Pancreas (tissue), 10 donors: ENCODE measurements around the gene CCDC27. TPM values are rescaled to one million over a fixed set of nuclear protein-coding genes. Genes with fewer than 3 reads are reported as not detected.
A peak's percentile ranks its signal among the peaks of the same experiment; 100 is the strongest.

Experiments
- ATAC-seq, 4 donors: fragments of 200-7000 bp; cut with Tn5 transposase; one replicate each; pipeline versions ENCODE4 v1.8.0 to v1.9.1; 2020; ENCODE audit warnings: mild to moderate bottlenecking in 4 of 4, moderate library complexity in 4 of 4
- DNase-seq, 6 donors: peaks; one replicate each; pipeline ENCODE4 v3.0.0-alpha.2; 2020
- FAIRE-seq: peaks from 2 replicates; lab custom pipeline; 2012; peaks lifted over from hg19 to GRCh38; lab: Jason Lieb, UNC
- H3K27ac ChIP-seq, 4 donors: fragments of 200-600 bp; sonication (generic); 1 replicate in 3 of 4; 2 replicates in 1 of 4; pipeline versions ENCODE4 v1.5.0 to v1.8.0; 2020
- H3K27me3 ChIP-seq, 4 donors: fragments of 200-600 bp; one replicate each; pipeline ENCODE4 v1.8.0; 2021
- H3K36me3 ChIP-seq, 3 donors: fragments of 200-600 bp; sonication (generic) in 1 of 3; one replicate each; pipeline versions ENCODE4 v1.5.0 to v1.8.0; 2020 to 2021
- H3K4me1 ChIP-seq, 3 donors: fragments of 200-600 bp; one replicate each; pipeline ENCODE4 v1.8.0; 2021
- H3K4me3 ChIP-seq, 4 donors: fragments of 200-600 bp; sonication (generic) in 2 of 4; one replicate each; pipeline versions ENCODE4 v1.5.0 to v1.8.0; 2020 to 2021
- H3K9me3 ChIP-seq, 4 donors: fragments of 200-600 bp; one replicate each; pipeline ENCODE4 v1.8.0; 2021
- WGBS, 2 donors: extraction: QIAGEN DNeasy Blood & Tissue Kit; methylation state at CpG; one replicate each; pipeline ENCODE4 v1.1.7; 2013; 5-methylcytosine and 5-hydroxymethylcytosine counted together
- intact Hi-C, 3 donors: fragments of 100-400 bp; cut with DNase I; formaldehyde crosslinking; loops; one replicate each; pipeline versions ENCODE4 v1.11.1 to v1.14.2; 2022
- polyA plus RNA-seq, 2 donors: library from polyadenylated mRNA; stranded (reverse); fragments of 200-250 nt; gene quantifications; one replicate each; pipeline ENCODE4 v1.2.3, GENCODE V29; 2013
- total RNA-seq, 6 donors: library from RNA; stranded (reverse); fragmentation: NEBNext Ultra II Directional in 4 of 6; extraction: Animal tissue kit (Norgen Biotek cat#: 25700) in 4 of 6; gene quantifications; one replicate each; pipeline versions ENCODE4 v1.2.1 to v1.2.4, GENCODE V29; 2021 to 2023
- TF ChIP-seq, protein P1 (sequence below), 4 donors: fragments of 200-600 bp; sonication (generic) in 3 of 4; IDR thresholded peaks; one replicate each; pipeline versions ENCODE4 v1.5.0 to v1.8.0; 2021; ENCODE audit warnings: antibody characterized with exemption in 4 of 4
- donor health status: healthy with polysubstance abuse.
- donor health status: DM: no; HTN: no; CAD: no; lungs with moderate emphysema.
- donor health status: DM: no; HTN: no; CAD: no.
- donor health status: control.
- donor health status: control.
- donor health status: Bipolar disorder and iron deficiency.
- donor health status: DM: yes; HTN: yes; CAD: no.
- donor health status: DM: no; HTN: no; CAD: no.
- donor health status: DM: no; HTN: no; CAD: no.
- donor health status: DM: yes; HTN: yes; CAD: no.

CCDC27 gene
- total and polyA plus RNA-seq, 8 donors, result 0.04 TPM; not detected in 7

DNA sequence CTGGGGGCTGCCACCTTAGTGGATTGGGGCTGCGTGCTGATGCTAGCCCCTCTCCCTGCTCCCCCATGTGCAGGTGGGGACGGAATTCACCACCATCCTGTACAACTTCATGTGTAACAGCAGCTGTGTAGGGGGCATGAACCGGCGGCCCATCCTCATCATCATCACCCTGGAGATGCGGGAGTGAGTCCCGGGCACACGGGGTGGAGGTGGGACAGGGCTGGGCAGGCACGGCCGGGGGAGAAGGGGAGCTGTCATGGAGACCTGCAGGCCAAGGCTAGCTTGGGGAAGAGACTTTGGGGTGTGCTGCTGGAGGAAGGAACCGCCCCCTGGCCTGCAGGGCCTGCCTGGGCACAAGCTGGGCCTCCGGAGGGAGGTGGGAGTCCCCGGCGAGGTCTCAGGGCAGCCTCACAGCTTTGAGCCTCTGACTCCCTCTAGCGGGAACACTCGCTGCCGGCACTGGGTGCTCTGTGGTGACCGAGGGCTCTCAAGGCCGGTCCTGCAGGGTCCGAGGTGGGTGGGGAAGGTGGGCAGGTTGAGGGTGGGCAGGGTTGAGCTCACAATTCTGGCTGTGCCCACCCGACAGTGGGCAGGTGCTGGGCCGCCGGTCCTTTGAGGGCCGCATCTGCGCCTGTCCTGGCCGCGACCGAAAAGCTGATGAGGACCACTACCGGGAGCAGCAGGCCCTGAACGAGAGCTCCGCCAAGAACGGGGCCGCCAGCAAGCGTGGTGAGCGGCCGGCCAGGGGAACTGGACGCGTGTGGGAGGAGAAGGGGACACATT lies 25.0 kb upstream of the CCDC27 start:
- no peak overlapping the region for H3K4me3 ChIP-seq
- TF ChIP-seq, protein P1, sequence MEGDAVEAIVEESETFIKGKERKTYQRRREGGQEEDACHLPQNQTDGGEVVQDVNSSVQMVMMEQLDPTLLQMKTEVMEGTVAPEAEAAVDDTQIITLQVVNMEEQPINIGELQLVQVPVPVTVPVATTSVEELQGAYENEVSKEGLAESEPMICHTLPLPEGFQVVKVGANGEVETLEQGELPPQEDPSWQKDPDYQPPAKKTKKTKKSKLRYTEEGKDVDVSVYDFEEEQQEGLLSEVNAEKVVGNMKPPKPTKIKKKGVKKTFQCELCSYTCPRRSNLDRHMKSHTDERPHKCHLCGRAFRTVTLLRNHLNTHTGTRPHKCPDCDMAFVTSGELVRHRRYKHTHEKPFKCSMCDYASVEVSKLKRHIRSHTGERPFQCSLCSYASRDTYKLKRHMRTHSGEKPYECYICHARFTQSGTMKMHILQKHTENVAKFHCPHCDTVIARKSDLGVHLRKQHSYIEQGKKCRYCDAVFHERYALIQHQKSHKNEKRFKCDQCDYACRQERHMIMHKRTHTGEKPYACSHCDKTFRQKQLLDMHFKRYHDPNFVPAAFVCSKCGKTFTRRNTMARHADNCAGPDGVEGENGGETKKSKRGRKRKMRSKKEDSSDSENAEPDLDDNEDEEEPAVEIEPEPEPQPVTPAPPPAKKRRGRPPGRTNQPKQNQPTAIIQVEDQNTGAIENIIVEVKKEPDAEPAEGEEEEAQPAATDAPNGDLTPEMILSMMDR (IDR thresholded peaks at IDR 0.05), result no peak
- peak in 1 of 6 donors; percentile 65 for DNase-seq
- H3K9me3 ChIP-seq, result no peaks in the 10 kb centered on the region
- no peaks in the 10 kb centered on the region for H3K4me1 ChIP-seq
- no peak for FAIRE-seq
- H3K36me3 ChIP-seq, result no peaks in the 10 kb centered on the region
- H3K27ac ChIP-seq, result no peak overlapping the region
- H3K27me3 ChIP-seq, result no peaks in the 10 kb centered on the region
- ATAC-seq, result peak in 2 of 4 donors; percentile 24 to 60
- 41 to 51% methylated on average over 32 to 37 of the region's 37 CpGs for WGBS, 2 donors
- intact Hi-C loops, result no loop called here

- no peak for ATAC-seq
- no peaks in the 10 kb centered on the region for H3K9me3 ChIP-seq
- TF ChIP-seq, protein P1 (IDR thresholded peaks at IDR 0.05), result no peak
- WGBS, 2 donors, result 66 to 80% methylated on average over 31 of the region's 31 CpGs
- H3K36me3 ChIP-seq, result no peaks in the 10 kb centered on the region
- no peak for FAIRE-seq
- peak in 1 of 6 donors; percentile 67 for DNase-seq
- H3K4me1 ChIP-seq, result no peaks in the 10 kb centered on the region
- H3K27me3 ChIP-seq, result no peaks in the 10 kb centered on the region
- H3K4me3 ChIP-seq, result no peak overlapping the region
- no peak overlapping the region for H3K27ac ChIP-seq
- intact Hi-C loops, result no loop called here
These were observed 24.1 kb upstream of the CCDC27 start for GRCh38 chr1:3727825-3728776.

- Histone ChIP-seq H3K4me1 (no peaks in the 10 kb centered on the region), H3K4me3 (no peak overlapping the region), H3K27ac (no peak overlapping the region), H3K27me3 (no peaks in the 10 kb centered on the region), H3K36me3 (no peaks in the 10 kb centered on the region), H3K9me3 (no peaks in the 10 kb centered on the region)
- TF ChIP-seq, protein P1 (IDR thresholded peaks at IDR 0.05), result no peak
- no peak for ATAC-seq
- no peak for FAIRE-seq
- WGBS, 2 donors, result 66 to 77% methylated on average over 31 to 32 of the region's 32 CpGs
- intact Hi-C loops, result no loop called here
- DNase-seq, result peak in 1 of 6 donors; percentile 67
These were observed 22.4 kb upstream of the CCDC27 start for GRCh38 chr1:3729594-3730542.

GRCh38 chr1:3730543-3731247 lies 21.6 kb upstream of the CCDC27 start:
- Histone ChIP-seq H3K4me3 (no peak overlapping the region), H3K4me1 (no peaks in the 10 kb centered on the region), H3K27me3 (no peaks in the 10 kb centered on the region), H3K36me3 (no peaks in the 10 kb centered on the region), H3K27ac (no peak overlapping the region), H3K9me3 (no peaks in the 10 kb centered on the region)
- TF ChIP-seq, protein P1 (IDR thresholded peaks at IDR 0.05), result no peak
- ATAC-seq (no peak), FAIRE-seq (no peak), DNase-seq (peak in 1 of 6 donors; percentile 62)
- 71 to 83% methylated on average over 25 of the region's 25 CpGs for WGBS, 2 donors
- intact Hi-C loops, result no loop called here
